ENCODE data around the gene FOXC2.
A peak's percentile ranks its signal among the peaks of the same experiment; 100 is the strongest.

FOXC2 gene

DNA sequence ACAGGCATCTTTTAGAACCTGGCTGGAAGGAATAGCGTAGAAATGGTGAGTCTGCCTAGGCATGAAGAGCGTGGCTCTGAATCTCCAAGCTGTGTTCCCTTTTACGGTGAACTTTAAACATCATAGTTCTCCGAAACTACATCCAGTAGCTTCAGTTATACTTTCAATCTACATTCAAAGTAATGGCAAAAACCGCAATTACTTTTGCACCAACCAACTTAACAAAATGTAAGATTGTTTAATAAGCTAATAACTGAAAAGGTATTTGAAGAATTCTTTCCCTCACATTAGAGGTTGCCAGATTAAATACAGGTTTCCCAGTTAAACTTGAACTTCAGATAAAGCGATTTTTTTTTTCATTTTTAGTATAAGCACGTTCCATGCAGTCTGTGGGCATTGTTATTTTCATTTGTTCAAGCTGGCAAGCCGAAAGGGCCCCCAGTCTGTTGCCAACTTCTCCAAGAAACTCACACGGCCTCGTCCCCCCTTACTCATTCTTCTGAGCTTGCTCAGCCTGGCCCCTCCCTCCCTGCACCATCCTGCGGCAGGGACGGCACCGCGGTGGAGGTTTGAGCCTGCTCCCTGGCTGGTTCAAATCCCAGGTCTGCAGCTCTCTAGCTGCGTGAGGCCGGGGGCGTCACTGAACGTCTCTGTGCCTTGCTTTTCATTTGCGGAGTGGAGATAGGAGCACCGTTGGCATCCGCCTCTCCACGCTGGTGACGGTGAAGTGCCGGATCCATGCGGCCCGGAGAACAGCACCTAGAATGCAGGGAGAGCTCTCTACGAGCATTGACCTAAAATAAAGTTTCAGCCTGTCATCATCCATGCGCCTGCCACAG, 8.1 kb upstream of the FOXC2 start:
- DNase-seq = no peak

- no peak for DNase-seq
Observed at GRCh38 chr16:86559802-86560305, 6.8 kb upstream of the FOXC2 start.

DNA sequence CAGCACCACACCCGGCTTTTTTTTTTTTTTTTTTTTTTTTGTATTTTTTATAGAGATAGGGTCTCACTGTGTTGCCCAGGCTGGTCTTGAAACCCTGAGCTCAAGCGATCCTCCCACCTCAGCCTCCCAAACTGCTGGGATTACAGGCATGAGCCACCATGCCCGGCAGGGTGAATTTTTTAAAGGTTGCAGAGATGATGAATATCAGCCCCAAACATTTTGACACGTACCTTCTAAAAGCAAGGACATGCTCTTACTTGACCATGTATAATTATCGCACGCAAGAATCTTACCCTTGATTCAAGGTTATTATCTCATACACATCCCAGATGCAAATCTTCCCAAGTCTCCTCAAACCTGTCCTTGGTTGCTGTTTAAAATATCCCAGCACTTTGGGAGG, 4.3 kb upstream of the FOXC2 start:
- no peak for DNase-seq

- DNase-seq = peak; percentile 67 to 86 (median 80)
Observed at GRCh38 chr16:86563469-86564345, 2.9 kb upstream of the FOXC2 start.

- no peak for DNase-seq
Observed at GRCh38 chr16:86565181-86565631, 1.4 kb upstream of the FOXC2 start.

GRCh38 chr16:86565644-86566511, 751 bp upstream of the FOXC2 start:
- no peak for DNase-seq

DNA sequence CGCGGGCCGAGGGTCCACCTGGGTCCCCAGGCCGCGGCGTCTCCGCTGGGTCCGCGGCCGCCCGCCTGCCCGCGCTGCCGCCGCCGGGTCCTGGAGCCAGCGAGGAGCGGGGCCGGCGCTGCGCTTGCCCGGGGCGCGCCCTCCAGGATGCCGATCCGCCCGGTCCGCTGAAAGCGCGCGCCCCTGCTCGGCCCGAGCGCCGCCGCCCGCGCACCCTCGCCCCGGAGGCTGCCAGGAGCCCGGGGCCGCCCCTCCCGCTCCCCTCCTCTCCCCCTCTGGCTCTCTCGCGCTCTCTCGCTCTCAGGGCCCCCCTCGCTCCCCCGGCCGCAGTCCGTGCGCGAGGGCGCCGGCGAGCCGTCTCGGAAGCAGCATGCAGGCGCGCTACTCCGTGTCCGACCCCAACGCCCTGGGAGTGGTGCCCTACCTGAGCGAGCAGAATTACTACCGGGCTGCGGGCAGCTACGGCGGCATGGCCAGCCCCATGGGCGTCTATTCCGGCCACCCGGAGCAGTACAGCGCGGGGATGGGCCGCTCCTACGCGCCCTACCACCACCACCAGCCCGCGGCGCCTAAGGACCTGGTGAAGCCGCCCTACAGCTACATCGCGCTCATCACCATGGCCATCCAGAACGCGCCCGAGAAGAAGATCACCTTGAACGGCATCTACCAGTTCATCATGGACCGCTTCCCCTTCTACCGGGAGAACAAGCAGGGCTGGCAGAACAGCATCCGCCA, 504 bp downstream of the FOXC2 start:
- peak in 1 of 5 donors; percentile 7 for DNase-seq

- no peak for DNase-seq
Observed at GRCh38 chr16:86567701-86568581, 1.3 kb downstream of the FOXC2 start.

GRCh38 chr16:86568677-86569623, 2.3 kb downstream of the FOXC2 start:
- DNase-seq = no peak

DNA sequence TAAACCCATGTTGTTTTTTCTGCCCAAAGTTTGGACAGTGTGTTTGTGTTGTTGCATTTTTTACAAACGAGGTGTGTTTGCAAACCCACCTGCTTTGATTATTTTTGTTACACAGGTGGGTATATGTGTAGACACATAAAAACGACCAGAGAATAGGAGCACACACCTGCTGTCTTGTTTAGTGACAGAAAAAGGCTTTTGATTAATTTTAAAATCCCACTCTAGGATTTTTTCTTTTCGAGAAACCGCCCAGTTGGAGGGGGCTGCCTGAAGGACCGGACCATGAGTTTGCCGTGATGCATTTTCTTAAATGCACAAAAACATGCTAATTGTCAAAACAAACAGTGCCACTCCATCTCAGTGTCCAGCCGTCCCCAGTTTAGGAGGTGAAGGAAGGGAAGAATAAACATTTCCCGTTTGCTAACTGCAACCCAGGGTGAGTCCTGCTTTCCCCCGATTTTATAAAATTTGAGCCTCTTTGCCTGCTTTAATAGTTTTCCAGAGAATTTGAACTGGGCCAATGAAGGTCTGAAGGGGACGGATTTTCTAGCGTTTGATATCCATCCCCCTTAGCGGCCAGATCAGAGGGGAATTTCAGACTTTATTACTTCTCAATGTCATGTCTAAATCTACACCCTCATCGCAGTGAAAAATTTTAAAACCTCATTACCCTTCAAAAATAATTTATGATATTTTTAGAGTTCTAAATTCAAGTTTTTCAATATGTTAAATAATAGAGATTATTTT, 3.2 kb downstream of the FOXC2 start:
- no peak for DNase-seq

- DNase-seq = no peak
Observed at GRCh38 chr16:86570558-86571529, 4.2 kb downstream of the FOXC2 start.

DNA sequence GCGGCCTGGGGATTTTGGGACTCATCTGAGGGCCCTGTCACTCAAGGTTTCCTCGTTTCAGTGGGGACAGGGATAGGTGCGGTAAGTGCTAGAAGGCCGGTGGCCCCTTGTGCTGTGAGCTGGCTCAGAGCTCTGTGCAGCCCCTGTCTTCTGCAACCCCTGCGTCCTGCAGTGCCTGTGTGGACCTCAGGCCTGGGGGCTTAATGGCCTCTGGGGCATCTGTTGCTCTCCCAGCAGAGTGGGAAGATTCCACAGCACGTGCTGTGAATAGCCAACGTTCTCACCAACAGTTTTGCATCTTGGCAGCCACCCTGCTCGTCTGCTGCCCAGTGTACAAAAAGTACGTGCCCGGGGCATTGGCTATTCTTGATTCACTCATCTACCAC, 4.9 kb downstream of the FOXC2 start:
- DNase-seq = no peak

- DNase-seq = no peak
Observed at GRCh38 chr16:86572041-86572521, 5.5 kb downstream of the FOXC2 start.

GRCh38 chr16:86572606-86573005, 6.0 kb downstream of the FOXC2 start:
- DNase-seq = no peak

- DNase-seq = no peak
Observed at GRCh38 chr16:86573215-86573614, 6.6 kb downstream of the FOXC2 start.

DNA sequence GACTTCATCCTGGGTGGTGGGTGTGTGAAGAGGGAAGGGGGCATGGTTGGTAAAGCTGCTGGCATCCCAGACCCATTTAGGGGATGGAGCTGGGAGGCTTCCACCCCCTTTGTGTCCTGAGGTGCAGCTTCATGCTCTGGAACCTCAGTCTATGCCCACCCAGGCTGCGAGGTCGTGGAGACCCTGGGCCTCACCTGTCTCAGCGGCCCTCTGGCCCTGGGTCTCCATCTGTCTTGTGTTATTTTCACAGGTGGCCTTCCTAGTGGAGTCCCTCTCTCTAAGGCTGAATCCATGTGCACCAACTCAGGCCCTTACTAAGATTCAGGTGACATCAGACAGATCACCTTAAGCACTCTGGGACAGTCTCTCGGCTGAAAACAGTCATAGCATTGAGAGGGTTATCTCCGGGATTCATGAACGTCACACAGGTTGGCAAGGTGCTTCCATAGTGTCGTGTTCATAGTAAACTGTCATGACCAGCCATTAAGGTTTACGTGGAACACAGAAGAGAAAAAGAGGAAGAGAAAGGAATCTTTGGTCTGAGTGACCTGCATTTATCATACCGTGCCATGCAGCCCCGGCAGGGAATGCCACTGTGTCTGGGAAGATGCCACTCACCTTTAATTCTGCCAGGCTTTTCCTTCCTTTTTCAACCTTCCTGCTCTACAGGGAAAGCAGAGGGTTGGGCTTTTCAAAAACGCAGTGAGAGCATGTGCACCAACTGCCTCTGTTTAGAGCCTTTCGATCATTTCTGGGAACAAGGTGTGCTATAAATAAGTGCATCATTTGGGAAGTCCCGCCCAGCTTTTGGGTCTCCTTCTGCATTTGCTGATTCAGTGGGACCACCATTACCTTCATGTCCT, 7.2 kb downstream of the FOXC2 start:
- no peak for DNase-seq

Measured in T-helper 1 cell (primary cell).